ENCODE results near the gene ZNF644.
"Not testable (repeated sequence)": the region's sequence is repeated elsewhere in the genome, so short reads cannot be mapped to it uniquely, and the experiment has no call there.

The ZNF644 gene

DNA sequence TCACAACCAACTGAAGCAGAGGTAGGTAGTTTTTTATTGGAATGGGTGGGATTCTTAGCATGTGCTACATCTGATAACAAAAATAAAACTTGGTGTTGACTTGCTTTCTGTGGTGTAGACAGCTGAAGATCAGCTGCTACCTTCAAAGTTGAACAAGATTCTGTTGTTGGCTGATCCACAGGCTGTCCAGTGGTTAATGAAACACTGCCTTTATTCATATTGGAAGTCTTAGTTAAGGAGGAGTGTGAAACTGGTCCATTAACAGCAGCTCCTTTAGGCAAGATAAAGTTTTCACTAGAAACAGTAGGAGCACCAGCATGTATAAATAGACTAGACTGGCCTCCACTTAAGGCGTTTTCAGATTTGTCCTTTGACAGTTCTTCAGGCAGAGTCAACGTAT, 81.1 kb downstream of the ZNF644 start:
- no peak for DNase-seq (ENCODE audit: extremely low read depth, insufficient read length)
- Histone ChIP-seq H3K36me3 (ENCODE audit: control insufficient read depth, insufficient read depth, low read length) (no peaks in the 10 kb centered on the region; the same call in 1 of the 2 replicates), H3K4me3 (replicated peaks; ENCODE audit: low read depth, low read length) (no peak overlapping the region), H3K27me3 (replicated peaks; ENCODE audit: control insufficient read depth, insufficient read depth, low read length) (no peaks in the 10 kb centered on the region)
- TF ChIP-seq, protein P1, sequence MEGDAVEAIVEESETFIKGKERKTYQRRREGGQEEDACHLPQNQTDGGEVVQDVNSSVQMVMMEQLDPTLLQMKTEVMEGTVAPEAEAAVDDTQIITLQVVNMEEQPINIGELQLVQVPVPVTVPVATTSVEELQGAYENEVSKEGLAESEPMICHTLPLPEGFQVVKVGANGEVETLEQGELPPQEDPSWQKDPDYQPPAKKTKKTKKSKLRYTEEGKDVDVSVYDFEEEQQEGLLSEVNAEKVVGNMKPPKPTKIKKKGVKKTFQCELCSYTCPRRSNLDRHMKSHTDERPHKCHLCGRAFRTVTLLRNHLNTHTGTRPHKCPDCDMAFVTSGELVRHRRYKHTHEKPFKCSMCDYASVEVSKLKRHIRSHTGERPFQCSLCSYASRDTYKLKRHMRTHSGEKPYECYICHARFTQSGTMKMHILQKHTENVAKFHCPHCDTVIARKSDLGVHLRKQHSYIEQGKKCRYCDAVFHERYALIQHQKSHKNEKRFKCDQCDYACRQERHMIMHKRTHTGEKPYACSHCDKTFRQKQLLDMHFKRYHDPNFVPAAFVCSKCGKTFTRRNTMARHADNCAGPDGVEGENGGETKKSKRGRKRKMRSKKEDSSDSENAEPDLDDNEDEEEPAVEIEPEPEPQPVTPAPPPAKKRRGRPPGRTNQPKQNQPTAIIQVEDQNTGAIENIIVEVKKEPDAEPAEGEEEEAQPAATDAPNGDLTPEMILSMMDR (IDR thresholded peaks at IDR 0.05; ENCODE audit: insufficient read depth, low read length, poor library complexity, severe bottlenecking) = no peak

DNA sequence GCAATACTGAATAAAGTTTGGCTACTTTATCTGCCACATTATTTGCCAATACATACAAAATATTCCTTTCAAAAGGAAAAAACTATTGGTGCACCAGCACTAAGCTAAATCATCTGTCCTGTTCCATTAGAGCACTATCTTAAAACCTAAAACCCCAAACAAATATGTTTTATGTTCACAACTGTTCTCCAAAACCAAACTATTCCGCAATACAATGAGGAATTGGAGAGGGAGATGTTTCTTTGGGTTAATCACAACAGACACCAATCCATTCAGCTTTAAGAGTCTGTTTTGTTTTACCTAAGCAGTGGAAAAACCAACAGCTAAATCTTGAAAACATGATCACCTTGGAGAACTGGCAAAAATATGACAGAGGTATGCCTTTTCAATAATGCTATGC, 85.1 kb downstream of the ZNF644 start:
- no peak for DNase-seq (ENCODE audit: extremely low read depth, insufficient read length)
- H3K4me3 ChIP-seq (replicated peaks; ENCODE audit: low read depth, low read length) = no peak overlapping the region
- TF ChIP-seq, protein P1 (IDR thresholded peaks at IDR 0.05; ENCODE audit: insufficient read depth, low read length, poor library complexity, severe bottlenecking) = no peak
- H3K36me3 ChIP-seq (ENCODE audit: control insufficient read depth, insufficient read depth, low read length) = no peaks in the 10 kb centered on the region; the same call in 1 of the 2 replicates
- H3K27me3 ChIP-seq (replicated peaks; ENCODE audit: control insufficient read depth, insufficient read depth, low read length) = no peaks in the 10 kb centered on the region

DNA sequence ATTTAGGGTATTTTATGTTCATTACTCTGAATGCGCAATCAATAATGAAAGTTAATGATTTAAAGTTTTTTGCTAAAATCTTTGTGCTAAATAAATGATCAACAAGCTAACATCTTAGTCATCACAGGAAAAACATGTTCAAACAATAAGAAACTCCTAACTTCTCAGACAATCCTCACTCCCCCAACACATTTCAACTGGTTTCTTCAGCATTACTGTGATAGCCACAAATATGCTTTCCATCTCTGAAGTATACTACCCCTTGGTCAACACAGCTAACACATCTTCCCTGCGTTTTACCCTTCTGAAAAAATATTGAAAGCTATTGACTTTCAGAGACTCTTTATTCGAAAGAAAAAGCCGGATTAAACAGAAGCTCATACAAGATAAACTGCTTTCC, 85.8 kb downstream of the ZNF644 start:
- Histone ChIP-seq H3K4me3 (replicated peaks; ENCODE audit: low read depth, low read length) (no peak overlapping the region), H3K36me3 (ENCODE audit: control insufficient read depth, insufficient read depth, low read length) (no peaks in the 10 kb centered on the region; the same call in 1 of the 2 replicates), H3K27me3 (replicated peaks; ENCODE audit: control insufficient read depth, insufficient read depth, low read length) (no peaks in the 10 kb centered on the region)
- DNase-seq (ENCODE audit: extremely low read depth, insufficient read length) = no peak
- TF ChIP-seq, protein P1 (IDR thresholded peaks at IDR 0.05; ENCODE audit: insufficient read depth, low read length, poor library complexity, severe bottlenecking) = no peak

DNA sequence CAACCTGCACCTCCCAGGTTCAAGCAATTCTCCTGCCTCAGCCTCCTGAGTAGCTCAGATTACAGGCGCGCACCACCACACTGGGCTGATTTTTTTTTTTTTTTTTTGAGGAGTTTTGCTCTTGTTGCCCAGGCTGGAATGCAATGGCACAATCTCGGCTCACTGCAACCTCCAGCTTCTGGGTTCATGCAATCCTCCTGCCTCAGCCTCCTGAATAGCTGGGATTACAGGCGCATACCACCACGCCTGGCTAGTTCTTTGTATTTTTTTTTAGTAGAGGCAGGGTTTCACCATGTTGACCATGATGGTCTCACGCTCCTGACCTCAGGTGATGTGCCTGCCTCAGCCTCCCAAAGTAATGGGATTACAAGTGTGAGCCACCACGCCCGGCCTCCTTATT, 93.6 kb downstream of the ZNF644 start:
- not testable (repeated sequence) for H3K27me3 ChIP-seq (replicated peaks; ENCODE audit: control insufficient read depth, insufficient read depth, low read length); H3K36me3 ChIP-seq (ENCODE audit: control insufficient read depth, insufficient read depth, low read length); DNase-seq (ENCODE audit: extremely low read depth, insufficient read length); H3K4me3 ChIP-seq (replicated peaks; ENCODE audit: low read depth, low read length)

DNA sequence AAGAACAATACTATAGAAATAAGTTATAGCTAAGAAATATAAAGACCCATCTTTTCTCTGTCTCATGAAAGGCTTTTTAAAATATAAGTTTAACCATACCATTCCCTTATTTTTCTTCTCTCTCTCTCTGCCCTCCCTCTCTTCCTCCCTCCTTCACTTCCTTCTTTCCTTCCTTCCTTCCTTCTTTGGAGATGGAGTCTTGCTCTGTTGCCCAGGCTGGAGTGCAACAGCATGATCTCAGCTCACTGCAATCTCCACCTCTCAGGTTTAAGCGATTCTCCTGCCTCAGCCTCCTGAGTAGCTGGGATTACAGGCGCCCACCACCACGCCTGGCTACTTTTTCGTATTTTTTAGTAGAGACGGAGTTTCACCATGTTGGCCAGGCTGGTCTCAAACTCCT, 94.2 kb downstream of the ZNF644 start:
- H3K4me3 ChIP-seq (replicated peaks; ENCODE audit: low read depth, low read length); H3K36me3 ChIP-seq (ENCODE audit: control insufficient read depth, insufficient read depth, low read length); H3K27me3 ChIP-seq (replicated peaks; ENCODE audit: control insufficient read depth, insufficient read depth, low read length); DNase-seq (ENCODE audit: extremely low read depth, insufficient read length): not testable (repeated sequence)

DNA sequence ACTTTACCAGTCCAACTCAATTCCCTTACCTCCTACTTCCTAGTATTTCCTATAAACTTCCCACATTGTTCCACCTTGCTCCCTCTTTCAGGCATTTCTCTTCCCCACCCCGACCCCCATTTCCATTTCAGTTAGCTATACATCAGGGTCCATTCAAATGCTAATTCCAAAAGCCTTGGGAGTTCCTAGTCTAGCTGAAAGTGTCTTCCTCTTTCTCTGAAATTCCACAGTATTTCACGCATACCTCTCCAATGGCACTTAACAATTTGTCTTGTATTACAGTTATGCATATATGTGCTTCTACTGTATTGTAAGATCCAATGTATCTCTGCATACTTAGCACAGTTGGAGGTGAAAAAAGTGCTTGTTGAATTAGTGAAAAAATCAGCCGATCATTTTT, 94.9 kb downstream of the ZNF644 start:
- H3K27me3 ChIP-seq (replicated peaks; ENCODE audit: control insufficient read depth, insufficient read depth, low read length) = no peaks in the 10 kb centered on the region
- no peak overlapping the region for H3K4me3 ChIP-seq (replicated peaks; ENCODE audit: low read depth, low read length)
- TF ChIP-seq, protein P1 (IDR thresholded peaks at IDR 0.05; ENCODE audit: insufficient read depth, low read length, poor library complexity, severe bottlenecking) = no peak
- no peak for DNase-seq (ENCODE audit: extremely low read depth, insufficient read length)
- no peaks in the 10 kb centered on the region for H3K36me3 ChIP-seq (ENCODE audit: control insufficient read depth, insufficient read depth, low read length)

All from GM06990 (cell line).